Measurements from ENCODE around the gene PPP2R5C.

PPP2R5C gene

DNA sequence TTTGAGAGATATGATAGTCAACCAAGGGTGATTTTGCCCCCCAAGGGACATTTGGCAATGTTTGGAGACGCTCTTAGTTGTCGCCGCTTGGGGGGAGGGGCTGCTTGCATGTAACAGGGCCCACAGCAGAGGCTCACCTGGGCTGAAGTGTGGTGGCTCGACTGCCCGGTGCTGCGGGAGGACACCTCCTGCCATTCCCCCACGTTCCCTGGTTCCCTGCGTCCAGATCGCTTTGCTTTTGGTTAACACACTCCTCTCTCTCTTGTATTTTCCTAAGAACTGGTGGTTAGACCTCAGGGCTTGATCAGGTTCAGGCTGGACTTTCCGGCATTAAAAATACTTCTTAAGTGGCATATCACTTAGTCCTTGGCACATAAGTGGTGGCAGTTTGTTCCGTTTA is 18.9 kb downstream of the PPP2R5C start:
- Histone ChIP-seq H3K9me3 (ENCODE audit: severe bottlenecking) (no peaks in the 10 kb centered on the region), H3K27me3 (ENCODE audit: insufficient read depth, low read depth, severe bottlenecking) (no peaks in the 10 kb centered on the region), H3K4me3 (ENCODE audit: low read depth, low read length) (no peak overlapping the region), H3K27ac (no peak overlapping the region), H3K36me3 (no peaks in the 10 kb centered on the region)
- no peak for DNase-seq
- TF ChIP-seq, protein P1, sequence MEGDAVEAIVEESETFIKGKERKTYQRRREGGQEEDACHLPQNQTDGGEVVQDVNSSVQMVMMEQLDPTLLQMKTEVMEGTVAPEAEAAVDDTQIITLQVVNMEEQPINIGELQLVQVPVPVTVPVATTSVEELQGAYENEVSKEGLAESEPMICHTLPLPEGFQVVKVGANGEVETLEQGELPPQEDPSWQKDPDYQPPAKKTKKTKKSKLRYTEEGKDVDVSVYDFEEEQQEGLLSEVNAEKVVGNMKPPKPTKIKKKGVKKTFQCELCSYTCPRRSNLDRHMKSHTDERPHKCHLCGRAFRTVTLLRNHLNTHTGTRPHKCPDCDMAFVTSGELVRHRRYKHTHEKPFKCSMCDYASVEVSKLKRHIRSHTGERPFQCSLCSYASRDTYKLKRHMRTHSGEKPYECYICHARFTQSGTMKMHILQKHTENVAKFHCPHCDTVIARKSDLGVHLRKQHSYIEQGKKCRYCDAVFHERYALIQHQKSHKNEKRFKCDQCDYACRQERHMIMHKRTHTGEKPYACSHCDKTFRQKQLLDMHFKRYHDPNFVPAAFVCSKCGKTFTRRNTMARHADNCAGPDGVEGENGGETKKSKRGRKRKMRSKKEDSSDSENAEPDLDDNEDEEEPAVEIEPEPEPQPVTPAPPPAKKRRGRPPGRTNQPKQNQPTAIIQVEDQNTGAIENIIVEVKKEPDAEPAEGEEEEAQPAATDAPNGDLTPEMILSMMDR (IDR thresholded peaks at IDR 0.05; ENCODE audit: low read depth, low read length) = no peak

DNA sequence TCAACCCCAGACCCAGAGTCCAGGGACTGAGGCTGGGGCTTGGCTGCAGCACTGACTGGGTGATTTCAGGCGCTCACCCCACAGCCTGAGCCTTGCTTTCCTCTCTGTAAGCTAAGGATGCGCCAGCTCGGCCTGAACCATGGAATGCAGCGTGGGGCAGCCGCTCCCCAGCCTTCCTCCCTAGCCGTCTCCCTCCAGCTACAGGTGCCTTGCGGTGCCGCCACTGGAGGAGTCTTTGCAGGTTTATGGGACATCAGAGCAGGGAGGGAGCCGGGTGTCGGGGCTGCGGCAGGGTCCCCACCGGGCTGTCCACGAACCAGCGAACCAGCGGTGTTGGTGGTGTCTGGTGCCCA is 19.4 kb downstream of the PPP2R5C start:
- Histone ChIP-seq H3K27ac (no peak overlapping the region), H3K4me3 (ENCODE audit: low read depth, low read length) (peak overlapping the region; percentile 41), H3K27me3 (ENCODE audit: insufficient read depth, low read depth, severe bottlenecking) (no peaks in the 10 kb centered on the region), H3K36me3 (no peaks in the 10 kb centered on the region), H3K9me3 (ENCODE audit: severe bottlenecking) (no peaks in the 10 kb centered on the region)
- no peak for DNase-seq
- TF ChIP-seq, protein P1 (IDR thresholded peaks at IDR 0.05; ENCODE audit: low read depth, low read length) = no peak

DNA sequence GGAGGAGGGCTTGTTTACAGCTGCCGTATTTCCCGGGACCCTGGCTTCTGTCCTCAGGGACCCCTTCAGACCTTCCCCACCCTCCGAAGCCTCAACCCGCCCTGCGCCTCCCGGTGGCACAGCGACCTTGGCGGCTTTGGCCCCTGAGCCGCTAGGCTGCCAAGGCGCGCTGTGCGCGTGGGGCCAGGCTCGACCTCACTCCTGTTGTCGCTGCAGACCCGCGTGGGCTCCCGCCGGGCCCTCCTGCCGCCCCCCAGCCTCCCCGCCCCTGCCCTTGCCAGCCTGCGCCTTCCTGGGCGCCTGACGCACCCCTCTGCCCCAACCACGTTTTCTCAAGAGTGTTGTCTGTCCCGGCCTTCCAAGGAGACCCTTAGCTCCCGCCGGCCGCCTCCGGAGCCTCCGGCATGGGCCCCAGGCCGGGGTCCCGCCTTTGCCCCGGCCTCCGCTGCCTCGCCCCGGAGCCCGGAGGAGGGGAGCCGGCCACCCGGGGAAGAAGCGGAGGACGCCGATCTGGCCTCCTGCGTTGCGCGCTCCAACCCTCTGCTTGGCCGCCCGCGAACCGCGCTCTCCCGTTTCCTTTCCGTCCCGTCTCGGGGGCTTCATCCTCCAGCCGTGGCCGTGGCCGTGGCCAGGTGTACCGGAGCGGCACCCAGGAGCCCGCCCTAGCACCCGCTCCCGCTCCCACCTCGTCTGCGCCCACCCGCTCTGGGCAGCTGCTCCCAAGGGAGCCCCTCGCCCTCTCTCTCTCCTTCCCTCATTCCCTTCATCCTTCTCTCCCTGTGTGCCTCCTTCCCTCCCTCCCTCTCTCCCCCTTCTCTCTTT is 19.9 kb downstream of the PPP2R5C start:
- Histone ChIP-seq H3K27me3 (ENCODE audit: insufficient read depth, low read depth, severe bottlenecking) (no peaks in the 10 kb centered on the region), H3K9me3 (ENCODE audit: severe bottlenecking) (no peaks in the 10 kb centered on the region), H3K4me3 (ENCODE audit: low read depth, low read length) (peak overlapping the region; percentile 41), H3K36me3 (no peaks in the 10 kb centered on the region), H3K27ac (no peak overlapping the region)
- DNase-seq = no peak
- TF ChIP-seq, protein P1 (IDR thresholded peaks at IDR 0.05; ENCODE audit: low read depth, low read length) = no peak

DNA sequence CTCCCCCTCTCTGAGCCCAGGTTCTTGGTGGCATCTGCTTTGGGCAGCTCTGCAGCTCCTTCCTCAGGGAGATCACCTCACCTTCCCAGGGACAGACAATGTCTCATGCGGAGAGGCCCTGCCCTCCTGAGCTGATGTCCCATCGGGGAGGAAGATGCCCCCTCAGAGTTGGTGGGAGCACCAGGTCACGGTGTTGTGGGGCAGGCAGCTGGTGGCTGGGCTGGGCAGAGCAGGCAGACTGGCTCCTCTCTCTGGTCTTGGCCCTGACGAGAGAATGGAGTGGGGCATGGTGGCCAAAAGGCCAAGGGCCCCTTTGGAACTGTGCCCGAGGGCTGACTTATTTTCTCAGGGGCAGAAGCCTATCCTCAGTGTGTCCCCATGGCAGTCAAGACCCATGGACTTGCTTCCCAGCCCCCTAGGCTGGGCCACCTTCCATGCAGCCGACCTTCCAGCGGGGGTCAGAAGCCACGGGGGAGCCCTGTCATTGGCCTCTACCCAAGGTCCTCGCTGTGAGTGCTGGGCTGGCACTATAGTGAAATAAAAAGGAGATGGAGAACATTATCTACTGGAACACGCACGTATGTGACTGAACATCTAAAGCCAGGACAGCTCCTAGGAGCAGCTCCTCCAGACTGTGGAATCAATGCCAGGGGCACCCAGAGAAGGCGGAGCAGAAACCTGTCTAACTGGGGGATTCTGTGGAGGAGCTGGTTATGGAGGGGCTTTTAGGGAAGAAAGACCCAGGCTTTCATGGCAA is 21.9 kb downstream of the PPP2R5C start:
- H3K4me3 ChIP-seq (ENCODE audit: low read depth, low read length) = no peak overlapping the region
- no peaks in the 10 kb centered on the region for H3K9me3 ChIP-seq (ENCODE audit: severe bottlenecking)
- TF ChIP-seq, protein P1 (IDR thresholded peaks at IDR 0.05; ENCODE audit: low read depth, low read length) = no peak
- H3K27ac ChIP-seq = no peak overlapping the region
- no peak for DNase-seq
- no peaks in the 10 kb centered on the region for H3K27me3 ChIP-seq (ENCODE audit: insufficient read depth, low read depth, severe bottlenecking)
- no peaks in the 10 kb centered on the region for H3K36me3 ChIP-seq

DNA sequence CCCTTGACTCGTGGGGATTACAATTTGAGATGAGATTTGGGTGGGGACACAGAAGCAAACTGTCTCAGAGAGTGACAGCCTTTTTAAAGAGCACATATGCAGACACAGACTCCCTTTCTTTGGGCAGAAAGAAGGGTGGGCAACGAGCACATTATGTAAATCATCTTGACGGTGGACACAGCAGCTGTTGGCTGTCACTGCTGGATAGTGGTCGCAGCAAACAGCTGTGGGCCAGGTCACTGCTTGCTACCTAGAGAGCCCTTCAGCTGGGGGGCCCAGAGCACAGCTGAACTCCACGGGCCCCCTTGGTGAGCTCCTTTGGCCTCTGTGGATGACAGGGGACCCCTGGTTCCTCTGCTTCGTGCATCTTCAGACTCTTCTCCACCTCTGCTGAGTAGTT is 23.1 kb downstream of the PPP2R5C start:
- TF ChIP-seq, protein P1 (IDR thresholded peaks at IDR 0.05; ENCODE audit: low read depth, low read length) = no peak
- H3K27me3 ChIP-seq (ENCODE audit: insufficient read depth, low read depth, severe bottlenecking) = no peaks in the 10 kb centered on the region
- no peak for DNase-seq
- no peak overlapping the region for H3K27ac ChIP-seq
- no peaks in the 10 kb centered on the region for H3K36me3 ChIP-seq
- H3K4me3 ChIP-seq (ENCODE audit: low read depth, low read length) = no peak overlapping the region
- H3K9me3 ChIP-seq (ENCODE audit: severe bottlenecking) = no peaks in the 10 kb centered on the region
